Measurements from ENCODE around the gene TMEM41B. TPM values are rescaled to one million over a fixed set of nuclear protein-coding genes. Genes with fewer than 3 reads are reported as not detected.
A peak's percentile ranks its signal among the peaks of the same experiment; 100 is the strongest.

Gene TMEM41B
- total RNA-seq, 1 donor from 2014 or later: 31.6 TPM

DNA sequence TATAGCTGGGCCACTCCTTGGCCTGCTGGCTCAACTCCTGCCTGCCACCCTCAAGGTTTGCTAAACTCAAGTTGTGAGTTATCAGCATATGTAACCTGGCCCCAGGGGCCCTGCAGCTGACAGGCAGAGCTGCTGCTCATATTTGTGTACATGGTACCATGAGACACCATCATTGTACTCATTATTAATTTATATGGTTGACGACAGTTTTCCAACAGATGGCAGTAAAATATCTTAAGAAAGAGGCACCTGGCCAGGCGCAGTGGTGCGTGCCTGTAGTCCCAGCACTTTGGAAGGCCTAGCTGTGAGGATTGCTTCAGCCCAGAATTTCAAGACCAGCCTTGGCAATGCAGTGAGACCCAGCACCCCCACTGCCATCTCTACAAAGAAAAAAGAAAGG is 37.8 kb downstream of the TMEM41B start:
- Mint-ChIP-seq H3K36me3 (ENCODE audit: low read depth, unreplicated experiment) (peaks cover 3% of the 10 kb centered on the region), H3K27ac (ENCODE audit: unreplicated experiment) (no peak overlapping the region), H3K9me3 (ENCODE audit: unreplicated experiment) (no peaks in the 10 kb centered on the region), H3K4me1 (ENCODE audit: unreplicated experiment) (peaks cover 5% of the 10 kb centered on the region), H3K4me3 (ENCODE audit: unreplicated experiment) (no peak overlapping the region), H3K27me3 (ENCODE audit: unreplicated experiment) (peaks cover 2% of the 10 kb centered on the region)
- TF ChIP-seq, protein P1, sequence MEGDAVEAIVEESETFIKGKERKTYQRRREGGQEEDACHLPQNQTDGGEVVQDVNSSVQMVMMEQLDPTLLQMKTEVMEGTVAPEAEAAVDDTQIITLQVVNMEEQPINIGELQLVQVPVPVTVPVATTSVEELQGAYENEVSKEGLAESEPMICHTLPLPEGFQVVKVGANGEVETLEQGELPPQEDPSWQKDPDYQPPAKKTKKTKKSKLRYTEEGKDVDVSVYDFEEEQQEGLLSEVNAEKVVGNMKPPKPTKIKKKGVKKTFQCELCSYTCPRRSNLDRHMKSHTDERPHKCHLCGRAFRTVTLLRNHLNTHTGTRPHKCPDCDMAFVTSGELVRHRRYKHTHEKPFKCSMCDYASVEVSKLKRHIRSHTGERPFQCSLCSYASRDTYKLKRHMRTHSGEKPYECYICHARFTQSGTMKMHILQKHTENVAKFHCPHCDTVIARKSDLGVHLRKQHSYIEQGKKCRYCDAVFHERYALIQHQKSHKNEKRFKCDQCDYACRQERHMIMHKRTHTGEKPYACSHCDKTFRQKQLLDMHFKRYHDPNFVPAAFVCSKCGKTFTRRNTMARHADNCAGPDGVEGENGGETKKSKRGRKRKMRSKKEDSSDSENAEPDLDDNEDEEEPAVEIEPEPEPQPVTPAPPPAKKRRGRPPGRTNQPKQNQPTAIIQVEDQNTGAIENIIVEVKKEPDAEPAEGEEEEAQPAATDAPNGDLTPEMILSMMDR (IDR thresholded peaks at IDR 0.05; ENCODE audit: unreplicated experiment): no peak
- DNase-seq (ENCODE audit: low spot score): no peak

DNA sequence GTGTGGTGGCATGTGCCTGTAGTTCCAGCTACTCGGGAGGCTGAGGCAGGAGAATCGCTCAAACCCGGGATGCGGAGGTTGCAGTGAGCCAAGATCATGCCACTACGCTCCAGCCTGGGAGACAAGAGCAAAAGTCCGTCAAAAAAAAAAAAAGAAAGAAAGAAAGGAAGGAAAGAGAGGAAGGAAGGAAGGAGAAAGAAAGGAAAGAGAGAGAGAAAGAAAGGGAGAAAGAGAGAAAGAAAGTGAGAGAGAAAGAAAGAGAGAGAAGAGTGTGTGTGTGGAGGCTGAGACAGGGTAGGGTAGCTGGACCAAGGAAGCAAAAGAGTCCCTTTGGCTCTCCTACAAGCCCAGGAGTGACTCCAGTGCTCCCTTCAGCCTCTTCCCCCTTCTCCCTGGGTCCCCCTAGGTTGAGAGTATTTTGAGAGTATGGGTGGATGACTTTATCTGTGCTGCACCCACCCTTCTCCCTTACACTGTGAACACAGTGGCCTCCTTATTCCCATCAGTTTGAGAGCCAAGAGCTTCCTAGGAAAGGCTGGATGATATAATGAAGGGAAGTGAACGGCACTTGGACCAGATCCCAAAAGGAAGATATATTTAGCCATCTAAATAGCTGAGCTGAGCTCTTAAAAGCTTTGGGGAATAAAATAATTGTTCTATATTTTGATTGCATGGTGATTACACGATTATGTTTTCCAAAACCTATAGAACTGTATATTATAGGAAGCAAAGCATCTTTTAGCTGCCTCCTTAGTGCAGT is 39.7 kb downstream of the TMEM41B start:
- TF ChIP-seq, protein P1 (IDR thresholded peaks at IDR 0.05; ENCODE audit: unreplicated experiment): no peak
- Mint-ChIP-seq H3K27ac (ENCODE audit: unreplicated experiment) (no peak overlapping the region), H3K36me3 (ENCODE audit: low read depth, unreplicated experiment) (peaks cover 3% of the 10 kb centered on the region), H3K4me3 (ENCODE audit: unreplicated experiment) (no peak overlapping the region), H3K9me3 (ENCODE audit: unreplicated experiment) (no peaks in the 10 kb centered on the region), H3K27me3 (ENCODE audit: unreplicated experiment) (peaks cover 2% of the 10 kb centered on the region), H3K4me1 (ENCODE audit: unreplicated experiment) (peaks cover 5% of the 10 kb centered on the region)
- no peak for DNase-seq (ENCODE audit: low spot score)

DNA sequence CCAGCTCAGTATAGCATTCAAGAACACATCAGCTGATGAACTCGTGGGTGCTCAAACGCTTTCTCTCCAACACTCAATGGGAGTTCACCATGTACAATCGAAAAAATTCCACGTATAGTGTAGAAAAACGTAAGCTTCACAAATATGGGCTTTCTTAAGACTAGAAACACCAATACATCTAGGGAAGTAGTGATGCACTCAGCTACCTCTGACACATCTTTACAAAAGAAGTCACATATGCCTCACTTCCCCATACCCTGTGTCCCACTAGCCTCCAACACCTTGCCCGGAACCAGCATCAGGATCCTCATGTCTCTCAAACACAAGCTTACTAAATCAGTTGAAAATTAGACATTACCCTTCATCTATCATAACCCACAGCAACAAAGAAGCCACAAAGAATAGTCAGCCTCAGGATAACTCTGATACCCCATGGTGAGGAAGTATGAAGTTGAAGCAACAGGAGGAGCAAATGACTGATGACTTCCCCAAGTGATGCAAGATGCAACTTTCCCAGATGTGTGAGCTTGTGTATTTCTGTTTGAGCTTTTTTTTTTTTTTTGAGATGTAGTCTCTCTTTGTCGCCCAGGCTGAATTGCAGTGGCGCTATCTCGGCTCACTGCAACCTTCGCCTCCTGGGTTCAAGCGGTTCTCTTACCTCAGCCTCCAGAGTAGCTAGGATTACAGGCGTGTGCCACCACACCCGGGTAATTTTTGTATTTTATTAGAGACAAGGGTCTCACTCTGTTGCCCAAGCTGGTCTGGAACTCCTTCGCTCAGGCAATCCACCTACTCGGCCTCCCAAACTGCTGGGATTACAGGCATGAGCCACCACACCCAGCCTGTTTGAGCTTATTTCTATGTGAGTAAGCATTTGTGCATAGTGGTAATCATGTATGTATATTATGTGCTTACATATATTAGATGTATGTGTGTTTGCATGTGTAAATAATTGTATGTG is 40.7 kb downstream of the TMEM41B start:
- no peak overlapping the region for H3K27ac Mint-ChIP-seq (ENCODE audit: unreplicated experiment)
- peaks cover 2% of the 10 kb centered on the region for H3K27me3 Mint-ChIP-seq (ENCODE audit: unreplicated experiment)
- no peak overlapping the region for H3K4me3 Mint-ChIP-seq (ENCODE audit: unreplicated experiment)

DNA sequence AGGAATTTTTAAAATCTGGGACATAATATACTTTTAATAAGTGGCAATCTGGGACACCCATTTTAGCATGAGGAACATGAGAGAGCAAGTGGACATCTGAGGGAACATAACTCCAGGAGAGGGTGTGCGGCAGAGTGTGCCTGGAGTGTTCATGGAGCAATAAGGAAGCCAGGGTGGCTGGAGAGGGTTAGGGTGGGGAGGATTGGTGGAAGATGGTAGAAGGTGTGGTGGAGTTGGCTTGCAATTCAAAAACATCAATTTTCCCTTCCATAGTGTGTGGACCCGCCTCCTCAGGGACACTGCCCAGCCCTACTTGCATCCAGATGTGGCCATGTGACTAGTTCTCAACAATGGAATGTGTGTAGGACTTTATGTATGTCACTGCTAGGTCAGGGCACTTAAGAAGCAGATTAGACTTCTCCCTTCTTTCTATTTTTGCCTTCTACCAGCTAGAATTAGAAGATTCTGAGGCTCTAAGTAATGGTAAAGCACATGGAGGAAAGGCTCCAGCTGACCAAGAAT is 44.8 kb downstream of the TMEM41B start:
- peaks cover 4% of the 10 kb centered on the region for H3K27me3 Mint-ChIP-seq (ENCODE audit: unreplicated experiment)
- H3K27ac Mint-ChIP-seq (ENCODE audit: unreplicated experiment): peak overlapping the region; percentile 27
- H3K4me1 Mint-ChIP-seq (ENCODE audit: unreplicated experiment): peaks cover 12% of the 10 kb centered on the region
- no peaks in the 10 kb centered on the region for H3K9me3 Mint-ChIP-seq (ENCODE audit: unreplicated experiment)
- TF ChIP-seq, protein P1 (IDR thresholded peaks at IDR 0.05; ENCODE audit: unreplicated experiment): no peak
- H3K36me3 Mint-ChIP-seq (ENCODE audit: low read depth, unreplicated experiment): no peaks in the 10 kb centered on the region
- H3K4me3 Mint-ChIP-seq (ENCODE audit: unreplicated experiment): no peak overlapping the region
- no peak for DNase-seq (ENCODE audit: low spot score)

More for the DNA sequence above, 40.7 kb downstream of the TMEM41B start:
- TF ChIP-seq, protein P1 (IDR thresholded peaks at IDR 0.05; ENCODE audit: unreplicated experiment): no peak
- Mint-ChIP-seq H3K9me3 (ENCODE audit: unreplicated experiment) (no peaks in the 10 kb centered on the region), H3K36me3 (ENCODE audit: low read depth, unreplicated experiment) (peaks cover 3% of the 10 kb centered on the region), H3K4me1 (ENCODE audit: unreplicated experiment) (peaks cover 5% of the 10 kb centered on the region)
- no peak for DNase-seq (ENCODE audit: low spot score)
